Spinal cord (tissue), 10 donors: Measurements from ENCODE around the gene SORCS2. TPM values are rescaled to one million over a fixed set of nuclear protein-coding genes. Genes with fewer than 3 reads are reported as not detected.
A peak's percentile ranks its signal among the peaks of the same experiment; 100 is the strongest.

Source experiments
- DNase-seq, 6 donors: peaks; one replicate each; pipeline versions ENCODE4 v3.0.0 to v3.0.0-alpha.2; 2013 to 2015; ENCODE audit warnings: low spot score in 6 of 6, low read depth in 4 of 6
- H3K27ac ChIP-seq: one replicate; pipeline ENCODE4 v1.5.1; 2013; ENCODE audit warnings: low read depth, low read length, control low read depth
- H3K27me3 ChIP-seq: one replicate; pipeline ENCODE4 v1.6.1; 2013; ENCODE audit warnings: low read length; ENCODE audit not compliant: control insufficient read depth, insufficient read depth
- H3K36me3 ChIP-seq: one replicate; pipeline ENCODE4 v1.6.1; 2013; ENCODE audit warnings: low read length; ENCODE audit not compliant: control insufficient read depth, insufficient read depth
- H3K4me1 ChIP-seq: one replicate; pipeline ENCODE4 v1.6.1; 2013; ENCODE audit warnings: low read length; ENCODE audit not compliant: control insufficient read depth, insufficient read depth
- H3K4me3 ChIP-seq: one replicate; pipeline ENCODE4 v1.5.1; 2013; ENCODE audit warnings: low read depth, low read length, control low read depth
- H3K9me3 ChIP-seq: one replicate; pipeline ENCODE4 v1.6.1; 2013; ENCODE audit warnings: low read length; ENCODE audit not compliant: control insufficient read depth, insufficient read depth
- WGBS: methylation state at CpG from one replicate; pipeline ENCODE4 v1.1.5; 2013; ENCODE audit warnings: missing lambda C conversion rate; ENCODE audit not compliant: insufficient coverage; 5-methylcytosine and 5-hydroxymethylcytosine counted together
- polyA plus RNA-seq, 2 donors: library from polyadenylated mRNA; unstranded; fragments of 120-200 nt; gene quantifications; one replicate each; pipeline ENCODE4 v1.2.1, GENCODE V29; 2013; ENCODE audit not compliant: insufficient read length in 2 of 2
- total RNA-seq, 2 donors: library from RNA; depleted of rRNA in 1 of 2; stranded (reverse); fragments of 120-200 nt in 1 of 2; fragments of >200 nt in 1 of 2; gene quantifications; one replicate each; pipeline versions ENCODE4 v1.2.3 to v1.2.4, GENCODE V29; 2013 to 2014
- donor health status: healthy.

SORCS2 gene
- total and polyA plus RNA-seq, 4 donors = 7.3 to 24.8 (median 16.5) TPM

- Histone ChIP-seq H3K27ac (no peak overlapping the region), H3K27me3 (no peaks in the 10 kb centered on the region), H3K4me3 (no peak overlapping the region), H3K36me3 (peaks cover 2% of the 10 kb centered on the region), H3K4me1 (peaks cover 30% of the 10 kb centered on the region), H3K9me3 (no peaks in the 10 kb centered on the region)
- WGBS = 68% methylated on average over 5 of the region's 11 CpGs
- DNase-seq = peak in 2 of 6 donors; percentile 67 to 89
Measured at GRCh38 chr4:7358100-7358735, 165.9 kb downstream of the SORCS2 start.

- H3K9me3 ChIP-seq = no peaks in the 10 kb centered on the region
- 52% methylated on average over 8 of the region's 13 CpGs for WGBS
- H3K27ac ChIP-seq = no peak overlapping the region
- peaks cover 30% of the 10 kb centered on the region for H3K4me1 ChIP-seq
- peak in 1 of 6 donors; percentile 50 for DNase-seq
- H3K36me3 ChIP-seq = no peaks in the 10 kb centered on the region
- H3K27me3 ChIP-seq = no peaks in the 10 kb centered on the region
- H3K4me3 ChIP-seq = no peak overlapping the region
Measured at GRCh38 chr4:7359400-7360062, 167.2 kb downstream of the SORCS2 start.

- WGBS = 77% methylated on average over 6 of the region's 8 CpGs
- Histone ChIP-seq H3K27ac (no peak overlapping the region), H3K4me1 (peaks cover 43% of the 10 kb centered on the region), H3K27me3 (no peaks in the 10 kb centered on the region), H3K4me3 (no peak overlapping the region), H3K9me3 (no peaks in the 10 kb centered on the region), H3K36me3 (no peaks in the 10 kb centered on the region)
- no peak for DNase-seq
Measured at GRCh38 chr4:7360806-7361205, 168.5 kb downstream of the SORCS2 start.

- H3K4me3 ChIP-seq = no peak overlapping the region
- DNase-seq = peak in 2 of 6 donors; percentile 40 to 64
Measured at GRCh38 chr4:7361280-7361895, 169.1 kb downstream of the SORCS2 start.

GRCh38 chr4:7362341-7362740 lies 170.0 kb downstream of the SORCS2 start:
- H3K4me1 ChIP-seq = peaks cover 53% of the 10 kb centered on the region
- H3K27ac ChIP-seq = no peak overlapping the region
- WGBS = 83% methylated on average over 2 of the region's 2 CpGs
- no peak for DNase-seq
- H3K36me3 ChIP-seq = no peaks in the 10 kb centered on the region
- no peak overlapping the region for H3K4me3 ChIP-seq
- H3K27me3 ChIP-seq = peaks cover 7% of the 10 kb centered on the region
- H3K9me3 ChIP-seq = no peaks in the 10 kb centered on the region

More at GRCh38 chr4:7361280-7361895, 169.1 kb downstream of the SORCS2 start:
- no peaks in the 10 kb centered on the region for H3K9me3 ChIP-seq
- H3K36me3 ChIP-seq = no peaks in the 10 kb centered on the region
- 37% methylated on average over 9 of the region's 14 CpGs for WGBS
- H3K27me3 ChIP-seq = no peaks in the 10 kb centered on the region
- H3K27ac ChIP-seq = no peak overlapping the region
- H3K4me1 ChIP-seq = peaks cover 49% of the 10 kb centered on the region

GRCh38 chr4:7362862-7363430 lies 170.6 kb downstream of the SORCS2 start:
- WGBS = 97% methylated on average over 3 of the region's 4 CpGs
- Histone ChIP-seq H3K4me1 (peaks cover 55% of the 10 kb centered on the region), H3K27ac (no peak overlapping the region), H3K36me3 (no peaks in the 10 kb centered on the region), H3K9me3 (no peaks in the 10 kb centered on the region), H3K4me3 (no peak overlapping the region), H3K27me3 (peaks cover 8% of the 10 kb centered on the region)
- no peak for DNase-seq

GRCh38 chr4:7364979-7365378 lies 172.6 kb downstream of the SORCS2 start:
- H3K27me3 ChIP-seq = peaks cover 8% of the 10 kb centered on the region
- H3K4me1 ChIP-seq = peaks cover 58% of the 10 kb centered on the region
- no peaks in the 10 kb centered on the region for H3K9me3 ChIP-seq
- WGBS = 83% methylated on average over 5 of the region's 5 CpGs
- H3K27ac ChIP-seq = no peak overlapping the region
- H3K36me3 ChIP-seq = no peaks in the 10 kb centered on the region
- no peak for DNase-seq
- no peak overlapping the region for H3K4me3 ChIP-seq

- Histone ChIP-seq H3K36me3 (no peaks in the 10 kb centered on the region), H3K9me3 (no peaks in the 10 kb centered on the region), H3K27me3 (peaks cover 8% of the 10 kb centered on the region), H3K27ac (no peak overlapping the region), H3K4me1 (peaks cover 59% of the 10 kb centered on the region), H3K4me3 (no peak overlapping the region)
- DNase-seq = peak in 3 of 6 donors; percentile 61 to 96 (median 81)
- 22% methylated on average over 16 of the region's 22 CpGs for WGBS
Measured at GRCh38 chr4:7365462-7366179, 173.3 kb downstream of the SORCS2 start.

GRCh38 chr4:7366180-7366945 lies 174.0 kb downstream of the SORCS2 start:
- no peak for DNase-seq
- Histone ChIP-seq H3K9me3 (no peaks in the 10 kb centered on the region), H3K4me1 (peaks cover 59% of the 10 kb centered on the region), H3K4me3 (no peak overlapping the region), H3K36me3 (no peaks in the 10 kb centered on the region), H3K27ac (no peak overlapping the region), H3K27me3 (peaks cover 8% of the 10 kb centered on the region)
- WGBS = 41% methylated on average over 11 of the region's 11 CpGs
